IPS-18a (cell line): ENCODE data around the gene ZBED6.

Experiments used
- H3K27ac ChIP-seq: one replicate; pipeline ENCODE4 v1.5.1; 2013; ENCODE audit warnings: low read length
- H3K27me3 ChIP-seq: one replicate; pipeline ENCODE4 v1.6.1; 2013; ENCODE audit warnings: mild to moderate bottlenecking, low read length; ENCODE audit not compliant: control insufficient read depth, insufficient read depth
- H3K36me3 ChIP-seq: one replicate; pipeline ENCODE4 v1.6.1; 2013; ENCODE audit warnings: low read depth, low read length; ENCODE audit not compliant: control insufficient read depth
- H3K4me1 ChIP-seq: one replicate; pipeline ENCODE4 v1.6.1; 2013; ENCODE audit warnings: low read depth, low read length; ENCODE audit not compliant: control insufficient read depth
- H3K4me3 ChIP-seq: one replicate; pipeline ENCODE4 v1.5.1; 2013; ENCODE audit warnings: low read length
- H3K9ac ChIP-seq: one replicate; pipeline ENCODE4 v1.6.1; 2013; ENCODE audit warnings: mild to moderate bottlenecking, low read length, moderate library complexity
- H3K9me3 ChIP-seq: one replicate; pipeline ENCODE4 v1.6.1; 2013; ENCODE audit warnings: low read depth, low read length; ENCODE audit not compliant: control insufficient read depth

Gene ZBED6

GRCh38 chr1:203765029-203765837 is 30.2 kb upstream of the ZBED6 start, which contains the start of gene LAX1:
LAX1 (plus strand) TSS chr1:203765183; CDS start chr1:203765566, 383 bp downstream.
- Histone ChIP-seq H3K9ac (no peak within 1 kb of the TSS), H3K9me3 (no peaks in the 10 kb centered on the region), H3K36me3 (no peaks in the 10 kb centered on the region), H3K4me3 (no peak within 1 kb of the TSS), H3K27me3 (no peaks in the 10 kb centered on the region), H3K27ac (no peak within 1 kb of the TSS), H3K4me1 (no peaks in the 10 kb centered on the region)

GRCh38 chr1:203768256-203768655 is 27.2 kb upstream of the ZBED6 start:
- Histone ChIP-seq H3K4me3 (no peak overlapping the region), H3K9me3 (no peaks in the 10 kb centered on the region), H3K27ac (no peak overlapping the region), H3K4me1 (no peaks in the 10 kb centered on the region), H3K36me3 (no peaks in the 10 kb centered on the region), H3K9ac (no peak overlapping the region), H3K27me3 (no peaks in the 10 kb centered on the region)

- H3K4me1 ChIP-seq: no peaks in the 10 kb centered on the region
- no peaks in the 10 kb centered on the region for H3K9me3 ChIP-seq
- no peak overlapping the region for H3K4me3 ChIP-seq
- no peaks in the 10 kb centered on the region for H3K27me3 ChIP-seq
- H3K36me3 ChIP-seq: no peaks in the 10 kb centered on the region
- no peak overlapping the region for H3K9ac ChIP-seq
- H3K27ac ChIP-seq: no peak overlapping the region
Measured at GRCh38 chr1:203769505-203770343, 25.7 kb upstream of the ZBED6 start.

- Histone ChIP-seq H3K4me1 (no peaks in the 10 kb centered on the region), H3K27ac (no peak overlapping the region), H3K9me3 (no peaks in the 10 kb centered on the region), H3K27me3 (no peaks in the 10 kb centered on the region), H3K4me3 (no peak overlapping the region), H3K36me3 (no peaks in the 10 kb centered on the region), H3K9ac (no peak overlapping the region)
Measured at GRCh38 chr1:203771901-203772301, 23.5 kb upstream of the ZBED6 start.

GRCh38 chr1:203772836-203773235 is 22.6 kb upstream of the ZBED6 start:
- H3K36me3 ChIP-seq: no peaks in the 10 kb centered on the region
- no peaks in the 10 kb centered on the region for H3K4me1 ChIP-seq
- no peak overlapping the region for H3K9ac ChIP-seq
- H3K27me3 ChIP-seq: no peaks in the 10 kb centered on the region
- H3K9me3 ChIP-seq: no peaks in the 10 kb centered on the region
- H3K4me3 ChIP-seq: no peak overlapping the region
- H3K27ac ChIP-seq: no peak overlapping the region

GRCh38 chr1:203776636-203777035 is 18.8 kb upstream of the ZBED6 start:
- H3K36me3 ChIP-seq: no peaks in the 10 kb centered on the region
- no peaks in the 10 kb centered on the region for H3K9me3 ChIP-seq
- no peak overlapping the region for H3K4me3 ChIP-seq
- no peak overlapping the region for H3K9ac ChIP-seq
- H3K4me1 ChIP-seq: no peaks in the 10 kb centered on the region
- no peaks in the 10 kb centered on the region for H3K27me3 ChIP-seq
- H3K27ac ChIP-seq: no peak overlapping the region

- H3K4me1 ChIP-seq: no peaks in the 10 kb centered on the region
- no peaks in the 10 kb centered on the region for H3K36me3 ChIP-seq
- H3K27ac ChIP-seq: no peak overlapping the region
- no peak overlapping the region for H3K4me3 ChIP-seq
- no peak overlapping the region for H3K9ac ChIP-seq
- no peaks in the 10 kb centered on the region for H3K27me3 ChIP-seq
- no peaks in the 10 kb centered on the region for H3K9me3 ChIP-seq
Measured at GRCh38 chr1:203777596-203777995, 17.8 kb upstream of the ZBED6 start.

GRCh38 chr1:203778146-203778545 is 17.3 kb upstream of the ZBED6 start:
- Histone ChIP-seq H3K4me1 (no peaks in the 10 kb centered on the region), H3K4me3 (no peak overlapping the region), H3K27ac (no peak overlapping the region), H3K27me3 (no peaks in the 10 kb centered on the region), H3K9ac (no peak overlapping the region), H3K9me3 (no peaks in the 10 kb centered on the region), H3K36me3 (no peaks in the 10 kb centered on the region)

GRCh38 chr1:203778789-203779188 is 16.6 kb upstream of the ZBED6 start:
- Histone ChIP-seq H3K9me3 (no peaks in the 10 kb centered on the region), H3K27me3 (no peaks in the 10 kb centered on the region), H3K4me3 (no peak overlapping the region)

GRCh38 chr1:203781962-203782361 is 13.5 kb upstream of the ZBED6 start:
- H3K9ac ChIP-seq: no peak overlapping the region
- no peaks in the 10 kb centered on the region for H3K9me3 ChIP-seq
- no peaks in the 10 kb centered on the region for H3K27me3 ChIP-seq
- H3K27ac ChIP-seq: no peak overlapping the region
- no peaks in the 10 kb centered on the region for H3K4me1 ChIP-seq
- no peaks in the 10 kb centered on the region for H3K36me3 ChIP-seq
- no peak overlapping the region for H3K4me3 ChIP-seq

More at GRCh38 chr1:203778789-203779188, 16.6 kb upstream of the ZBED6 start:
- no peaks in the 10 kb centered on the region for H3K36me3 ChIP-seq
- no peak overlapping the region for H3K27ac ChIP-seq
- H3K9ac ChIP-seq: no peak overlapping the region
- no peaks in the 10 kb centered on the region for H3K4me1 ChIP-seq

- no peaks in the 10 kb centered on the region for H3K27me3 ChIP-seq
- no peak overlapping the region for H3K4me3 ChIP-seq
- H3K27ac ChIP-seq: no peak overlapping the region
Measured at GRCh38 chr1:203789966-203790365, 5.5 kb upstream of the ZBED6 start.

More at GRCh38 chr1:203789966-203790365, 5.5 kb upstream of the ZBED6 start:
- H3K9ac ChIP-seq: no peak overlapping the region
- no peaks in the 10 kb centered on the region for H3K9me3 ChIP-seq
- H3K4me1 ChIP-seq: peaks cover 10% of the 10 kb centered on the region
- no peaks in the 10 kb centered on the region for H3K36me3 ChIP-seq
